ENCODE results near the gene BCAS1. TPM values are rescaled to one million over a fixed set of nuclear protein-coding genes. Genes with fewer than 3 reads are reported as not detected.

BCAS1 gene
- total and polyA plus RNA-seq, 10 donors, result 0.23 to 1.3 (median 0.55) TPM; not detected in 2

DNA sequence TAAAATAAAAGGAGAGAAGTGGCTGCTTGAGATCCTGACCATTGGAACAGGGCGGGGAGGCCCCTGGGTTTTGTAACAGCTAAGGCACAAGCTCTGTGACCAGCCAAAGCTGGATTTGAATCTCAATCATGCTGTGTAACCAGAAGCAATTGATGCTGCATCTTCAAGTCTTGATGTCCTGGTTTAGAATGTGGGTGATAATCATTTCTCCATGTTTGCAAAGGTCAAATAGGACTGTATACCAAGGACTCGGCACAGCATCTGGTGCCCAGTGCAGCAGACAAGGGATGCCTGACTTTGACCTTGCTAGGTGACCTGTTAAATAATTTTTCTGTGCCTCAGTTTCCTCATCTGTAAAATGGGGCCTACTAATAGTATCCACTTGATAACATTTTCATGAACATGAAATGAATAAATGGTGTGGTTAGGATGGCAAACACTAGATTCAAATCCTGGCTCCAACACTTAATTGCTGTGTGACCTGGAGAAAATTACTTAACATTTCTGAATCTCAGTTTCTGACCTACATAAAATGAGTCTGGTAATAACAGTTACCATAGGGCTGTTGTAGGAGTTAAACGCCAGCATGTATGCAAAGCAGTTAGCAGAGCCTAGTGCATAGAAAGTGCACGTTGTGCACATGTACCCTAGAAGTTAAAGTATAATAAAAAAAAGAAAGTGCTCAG lies 46.3 kb upstream of the BCAS1 start:
- Histone ChIP-seq H3K27ac (no peak overlapping the region), H3K4me3 (no peak overlapping the region), H3K9me3 (no peaks in the 10 kb centered on the region), H3K27me3 (replicated peaks in 1 of 7) (no peaks in the 10 kb centered on the region), H3K4me1 (peaks cover 0 to 10% (median 0%) of the 10 kb centered on the region in 6 donors), H3K36me3 (no peaks in the 10 kb centered on the region)
- WGBS, 5 donors, result 91 to 97% (median 93%) methylated on average over 4 of the region's 4 CpGs
- DNase-seq, result no peak
- TF ChIP-seq POLR2AphosphoS5 (IDR thresholded peaks at IDR 0.05) (no peak), POLR2A (IDR thresholded peaks at IDR 0.05) (no peak), CTCF (IDR thresholded peaks at IDR 0.05 in 8 of 11, conservative IDR thresholded peaks at IDR 0.05 in 3 of 11) (no peak)
- intact Hi-C loops (cut with DNase I; ENCODE audit: low total_unique reads), result no loop called here

DNA sequence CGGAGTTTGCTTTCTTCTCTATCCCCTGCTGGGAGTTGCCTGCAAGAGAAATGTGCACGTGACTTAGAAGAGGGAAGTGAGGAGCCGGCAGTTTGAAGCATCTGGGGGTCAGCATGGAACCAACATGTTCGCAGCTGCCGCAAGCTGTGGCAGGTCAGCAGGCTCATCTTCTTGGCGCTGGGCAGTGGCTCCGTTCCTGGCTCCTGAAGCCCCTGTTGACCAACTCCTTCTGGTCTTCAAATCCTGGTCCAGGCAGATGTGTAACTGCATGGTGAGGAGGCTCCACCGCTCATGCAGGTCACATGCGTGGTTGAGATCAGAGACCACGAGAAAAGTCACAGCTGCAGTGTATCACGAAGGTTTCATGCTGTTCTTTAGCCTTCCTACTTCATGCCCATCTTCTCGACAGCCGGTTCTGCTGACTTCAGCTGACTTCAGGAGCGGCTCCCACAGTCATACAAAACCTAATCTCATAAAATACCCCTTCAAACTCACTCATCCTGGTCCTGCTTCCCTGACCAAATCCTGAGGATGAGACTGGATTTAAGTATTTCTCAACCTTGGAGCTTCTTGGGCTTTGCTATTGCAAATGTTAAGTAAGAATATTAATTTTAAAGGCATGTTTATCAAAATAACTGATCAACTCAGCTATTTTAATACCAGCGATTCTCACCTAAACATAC lies 44.9 kb upstream of the BCAS1 start:
- 54 to 66% (median 60%) methylated on average over 15 of the region's 15 CpGs for WGBS, 5 donors
- TF ChIP-seq CTCF (IDR thresholded peaks at IDR 0.05 in 8 of 11, conservative IDR thresholded peaks at IDR 0.05 in 3 of 11), result no peak
- no peak for TF ChIP-seq POLR2AphosphoS5 (IDR thresholded peaks at IDR 0.05)
- no peak for TF ChIP-seq POLR2A (IDR thresholded peaks at IDR 0.05)
- Histone ChIP-seq H3K36me3 (no peaks in the 10 kb centered on the region), H3K27ac (no peak overlapping the region), H3K4me3 (no peak overlapping the region), H3K9me3 (no peaks in the 10 kb centered on the region), H3K27me3 (replicated peaks in 1 of 7) (no peaks in the 10 kb centered on the region), H3K4me1 (peaks cover 0 to 10% (median 0%) of the 10 kb centered on the region in 6 donors)
- no peak for DNase-seq
- intact Hi-C loops (cut with DNase I; ENCODE audit: low total_unique reads), result no loop called here

GRCh38 chr20:54114109-54114508 lies 43.7 kb upstream of the BCAS1 start:
- no peak overlapping the region for H3K4me3 ChIP-seq
- H3K4me1 ChIP-seq, result peaks cover 0 to 10% (median 0%) of the 10 kb centered on the region in 6 donors
- H3K27me3 ChIP-seq (replicated peaks in 1 of 7), result no peaks in the 10 kb centered on the region
- no peak for DNase-seq
- TF ChIP-seq CTCF (IDR thresholded peaks at IDR 0.05 in 8 of 11, conservative IDR thresholded peaks at IDR 0.05 in 3 of 11), result no peak
- TF ChIP-seq POLR2A (IDR thresholded peaks at IDR 0.05), result no peak
- no peak for TF ChIP-seq POLR2AphosphoS5 (IDR thresholded peaks at IDR 0.05)
- no peak overlapping the region for H3K27ac ChIP-seq
- intact Hi-C loops (cut with DNase I; ENCODE audit: low total_unique reads), result no loop called here
- H3K9me3 ChIP-seq, result no peaks in the 10 kb centered on the region
- WGBS, 5 donors, result 51 to 73% (median 70%) methylated on average over 2 of the region's 2 CpGs
- no peaks in the 10 kb centered on the region for H3K36me3 ChIP-seq

- no peaks in the 10 kb centered on the region for H3K27me3 ChIP-seq (replicated peaks in 1 of 7)
- no peak for DNase-seq
- WGBS, 5 donors, result 91 to 95% (median 93%) methylated on average over 2 of the region's 2 CpGs
- TF ChIP-seq POLR2A (IDR thresholded peaks at IDR 0.05) (no peak), CTCF (IDR thresholded peaks at IDR 0.05 in 8 of 11, conservative IDR thresholded peaks at IDR 0.05 in 3 of 11) (no peak)
- intact Hi-C loops (cut with DNase I; ENCODE audit: low total_unique reads), result no loop called here
- no peaks in the 10 kb centered on the region for H3K9me3 ChIP-seq
- no peaks in the 10 kb centered on the region for H3K36me3 ChIP-seq
- H3K4me1 ChIP-seq, result peaks cover 0 to 10% (median 0%) of the 10 kb centered on the region in 6 donors
- H3K4me3 ChIP-seq, result no peak overlapping the region
- H3K27ac ChIP-seq, result no peak overlapping the region
Measured at GRCh38 chr20:54113566-54113965, 43.2 kb upstream of the BCAS1 start.
